GM23338 (cell line): Measurements from ENCODE around the gene CXCL12. TPM values are rescaled to one million over a fixed set of nuclear protein-coding genes. Genes with fewer than 3 reads are reported as not detected.

Experiments
- ATAC-seq: fragments of 200-7000 bp; cut with Tn5 transposase; 3 replicates; pipeline ENCODE4 v1.9.1; 2020
- DNase-seq: peaks from one replicate; pipeline ENCODE4 v3.0.0-alpha.2; 2015; ENCODE audit warnings: low spot score
- H2AFZ ChIP-seq: fragments of 200-600 bp; sonication (generic); 2 replicates; pipeline ENCODE4 v1.8.0; 2016; ENCODE audit warnings: antibody characterized with exemption, mild to moderate bottlenecking, moderate library complexity
- H3F3A ChIP-seq: fragments of 200-600 bp; sonication (generic); replicated peaks from 2 replicates; pipeline ENCODE4 v1.8.0; 2017; ENCODE audit warnings: antibody characterized with exemption, mixed run types, low read depth
- H3K27ac ChIP-seq: fragments of 200-600 bp; sonication (generic); 2 replicates; pipeline ENCODE4 v1.6.1; 2016; ENCODE audit warnings: low read depth
- H3K27me3 ChIP-seq: fragments of 200-600 bp; sonication (generic); 2 replicates; pipeline ENCODE4 v1.8.0; 2016; ENCODE audit warnings: mild to moderate bottlenecking, mixed run types, moderate library complexity; ENCODE audit not compliant: insufficient read depth
- H3K36me3 ChIP-seq: fragments of 200-600 bp; sonication (generic); 2 replicates; pipeline ENCODE4 v1.8.0; 2016; ENCODE audit warnings: mild to moderate bottlenecking; ENCODE audit not compliant: insufficient read depth
- H3K4me1 ChIP-seq: fragments of 200-600 bp; sonication (generic); 2 replicates; pipeline ENCODE4 v1.8.0; 2016; ENCODE audit warnings: mild to moderate bottlenecking, moderate library complexity; ENCODE audit not compliant: insufficient read depth
- H3K4me2 ChIP-seq: fragments of 200-600 bp; sonication (generic); 2 replicates; pipeline ENCODE4 v1.7.1; 2017; ENCODE audit warnings: mixed run types
- H3K4me3 ChIP-seq: fragments of 200-600 bp; sonication (generic); 2 replicates; pipeline ENCODE4 v1.6.1; 2016; ENCODE audit warnings: mixed run types
- H3K79me2 ChIP-seq: fragments of 200-600 bp; sonication (generic); replicated peaks from 2 replicates; pipeline ENCODE4 v1.8.0; 2017; ENCODE audit warnings: mild to moderate bottlenecking; ENCODE audit not compliant: insufficient read depth
- H3K9me2 ChIP-seq: fragments of 200-600 bp; sonication (generic); 2 replicates; pipeline ENCODE4 v1.8.0; 2017; ENCODE audit not compliant: insufficient read depth
- H4K20me1 ChIP-seq: fragments of 200-600 bp; sonication (generic); replicated peaks from 2 replicates; pipeline ENCODE4 v1.8.0; 2017; ENCODE audit warnings: mild to moderate bottlenecking; ENCODE audit not compliant: insufficient read depth
- H3K27ac Mint-ChIP-seq: 2 replicates; pipeline ENCODE4 v1.8.0; 2020; ENCODE audit warnings: inconsistent platforms, mild to moderate bottlenecking, moderate library complexity, mixed read lengths
- H3K27me3 Mint-ChIP-seq: 3 replicates; pipeline ENCODE4 v1.8.0; 2022; ENCODE audit warnings: low read depth, mild to moderate bottlenecking, moderate library complexity, mixed read lengths, inconsistent platforms; ENCODE audit not compliant: insufficient read depth, poor library complexity
- H3K36me3 Mint-ChIP-seq: 3 replicates; pipeline ENCODE4 v1.8.0; 2021; ENCODE audit warnings: low read depth, mild to moderate bottlenecking, inconsistent platforms, moderate library complexity, mixed read lengths
- H3K4me1 Mint-ChIP-seq: 3 replicates; pipeline ENCODE4 v1.8.0; 2020; ENCODE audit warnings: mild to moderate bottlenecking, inconsistent platforms, mixed read lengths
- H3K4me3 Mint-ChIP-seq: 3 replicates; pipeline ENCODE4 v1.8.0; 2021; ENCODE audit warnings: moderate library complexity, mild to moderate bottlenecking, inconsistent platforms, mixed read lengths
- H3K9me3 Mint-ChIP-seq: 3 replicates; pipeline ENCODE4 v1.8.0; 2020; ENCODE audit warnings: moderate library complexity, mild to moderate bottlenecking, inconsistent platforms, mixed read lengths
- CREB1 ChIP-seq: fragments of 250-450 bp; sonication (Bioruptor Pico); IDR thresholded peaks from 2 replicates; pipeline ENCODE4 v1.5.0; 2020; ENCODE audit warnings: low read depth, mild to moderate bottlenecking, moderate library complexity
- ETS1 ChIP-seq: IDR thresholded peaks from 2 replicates; pipeline ENCODE4 v1.6.1; 2016; ENCODE audit warnings: antibody characterized with exemption
- EZH2 ChIP-seq: fragments of 200-600 bp; sonication (generic); IDR thresholded peaks from one replicate; pipeline ENCODE4 v1.8.0; 2017; ENCODE audit warnings: antibody characterized with exemption, mild to moderate bottlenecking, low read depth; ENCODE audit not compliant: unreplicated experiment
- EZH2phosphoT487 ChIP-seq: fragments of 200-600 bp; sonication (generic); IDR thresholded peaks from one replicate; pipeline ENCODE4 v1.8.1; 2018; ENCODE audit warnings: antibody characterized with exemption; ENCODE audit not compliant: unreplicated experiment
- JUNB ChIP-seq: IDR thresholded peaks from one replicate; pipeline ENCODE4 v1.6.1; 2016; ENCODE audit warnings: antibody characterized with exemption; ENCODE audit not compliant: unreplicated experiment
- NANOG ChIP-seq: IDR thresholded peaks from 2 replicates; pipeline ENCODE4 v1.6.1; 2016; ENCODE audit warnings: antibody characterized with exemption, borderline replicate concordance
- POLR2AphosphoS5 ChIP-seq: IDR thresholded peaks from 2 replicates; pipeline ENCODE4 v1.6.1; 2016; ENCODE audit warnings: antibody characterized with exemption, low read depth
- REST ChIP-seq: IDR thresholded peaks from one replicate; pipeline ENCODE4 v1.6.1; 2018; ENCODE audit warnings: antibody characterized with exemption; ENCODE audit not compliant: unreplicated experiment
- STAT1 ChIP-seq: IDR thresholded peaks from one replicate; pipeline ENCODE4 v1.6.1; 2016; ENCODE audit warnings: antibody characterized with exemption; ENCODE audit not compliant: unreplicated experiment
- ZNF114 ChIP-seq: fragments of 250-450 bp; sonication (Bioruptor Pico); IDR thresholded peaks from 2 replicates; pipeline ENCODE4 v1.5.0; 2020; ENCODE audit warnings: mild to moderate bottlenecking, moderate library complexity
- ZNF331 ChIP-seq: fragments of 250-450 bp; sonication (Bioruptor Pico); IDR thresholded peaks from 2 replicates; pipeline ENCODE4 v1.5.0; 2020; ENCODE audit warnings: low read depth, mild to moderate bottlenecking, moderate library complexity
- polyA plus RNA-seq: library from polyadenylated mRNA; unstranded; fragments of >200 nt; fragmentation: Nextera tagmentation; extraction: Ambion mirVana; gene quantifications from 2 replicates; pipeline ENCODE4 v1.2.1, GENCODE V29; 2016
- total RNA-seq: library from RNA; depleted of rRNA; stranded (reverse); fragments of >200 nt; shearing (Covaris generic); gene quantifications from 2 replicates; pipeline ENCODE4 v1.2.3, GENCODE V29; 2014
- TF ChIP-seq, protein P1 (sequence below), 2 experiments: fragments of 200-600 bp in 1 of 2; sonication (generic) in 1 of 2; conservative IDR thresholded peaks; 2 replicates each; pipeline versions ENCODE4 v1.5.1 to v1.6.1; 2016 to 2017; ENCODE audit warnings: antibody characterized with exemption in 2 of 2, low read depth in 2 of 2, mild to moderate bottlenecking in 2 of 2, moderate library complexity in 1 of 2

The CXCL12 gene
- total and polyA plus RNA-seq, 2 experiments from 2014 or later, result 53.8 to 58.5 TPM

GRCh38 chr10:44422153-44422552 is 37.3 kb upstream of the CXCL12 start (continued):
- TF ChIP-seq, protein P1, sequence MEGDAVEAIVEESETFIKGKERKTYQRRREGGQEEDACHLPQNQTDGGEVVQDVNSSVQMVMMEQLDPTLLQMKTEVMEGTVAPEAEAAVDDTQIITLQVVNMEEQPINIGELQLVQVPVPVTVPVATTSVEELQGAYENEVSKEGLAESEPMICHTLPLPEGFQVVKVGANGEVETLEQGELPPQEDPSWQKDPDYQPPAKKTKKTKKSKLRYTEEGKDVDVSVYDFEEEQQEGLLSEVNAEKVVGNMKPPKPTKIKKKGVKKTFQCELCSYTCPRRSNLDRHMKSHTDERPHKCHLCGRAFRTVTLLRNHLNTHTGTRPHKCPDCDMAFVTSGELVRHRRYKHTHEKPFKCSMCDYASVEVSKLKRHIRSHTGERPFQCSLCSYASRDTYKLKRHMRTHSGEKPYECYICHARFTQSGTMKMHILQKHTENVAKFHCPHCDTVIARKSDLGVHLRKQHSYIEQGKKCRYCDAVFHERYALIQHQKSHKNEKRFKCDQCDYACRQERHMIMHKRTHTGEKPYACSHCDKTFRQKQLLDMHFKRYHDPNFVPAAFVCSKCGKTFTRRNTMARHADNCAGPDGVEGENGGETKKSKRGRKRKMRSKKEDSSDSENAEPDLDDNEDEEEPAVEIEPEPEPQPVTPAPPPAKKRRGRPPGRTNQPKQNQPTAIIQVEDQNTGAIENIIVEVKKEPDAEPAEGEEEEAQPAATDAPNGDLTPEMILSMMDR (conservative IDR thresholded peaks at IDR 0.05; ENCODE audit: low read depth in 2 of 2), result no peak
- TF ChIP-seq JUNB, result no peak
- TF ChIP-seq REST, result no peak
- TF ChIP-seq EZH2phosphoT487, result no peak
- TF ChIP-seq STAT1, result no peak
- no peak for TF ChIP-seq POLR2AphosphoS5
- TF ChIP-seq ZNF331 (CRISPR knock-in tag), result no peak
- TF ChIP-seq EZH2, result no peak
- no peak for TF ChIP-seq NANOG
- no peak for TF ChIP-seq ZNF114 (CRISPR knock-in tag)
- no peak for TF ChIP-seq CREB1 (CRISPR knock-in tag)

GRCh38 chr10:44419790-44420549 is 35.1 kb upstream of the CXCL12 start:
- Mint-ChIP-seq H3K4me1 (no peaks in the 10 kb centered on the region), H3K27me3 (peaks cover 6% of the 10 kb centered on the region), H3K27ac (no peak overlapping the region), H3K9me3 (peaks cover 10% of the 10 kb centered on the region), H3K4me3 (no peak overlapping the region), H3K36me3 (peaks cover 7% of the 10 kb centered on the region; the same call in 2 of the 3 replicates)
- Histone ChIP-seq H3K4me3 (no peak overlapping the region), H3K4me2 (no peak overlapping the region), H3K27ac (no peak overlapping the region), H3K9me2 (no peaks in the 10 kb centered on the region; the same call in 1 of the 2 replicates), H3F3A (no peaks in the 10 kb centered on the region), H3K27me3 (no peaks in the 10 kb centered on the region), H4K20me1 (no peaks in the 10 kb centered on the region), H3K79me2 (no peaks in the 10 kb centered on the region), H2AFZ (no peak overlapping the region), H3K4me1 (no peaks in the 10 kb centered on the region), H3K36me3 (no peaks in the 10 kb centered on the region)
- ATAC-seq, result no peak
- no peak for DNase-seq
- no peak for TF ChIP-seq ETS1
- no peak for TF ChIP-seq EZH2
- TF ChIP-seq POLR2AphosphoS5, result no peak
- TF ChIP-seq NANOG, result no peak
- no peak for TF ChIP-seq STAT1
